GM19240 (cell line): ENCODE results near the gene SLC35F6.

Experiments used
- DNase-seq: peaks from one replicate; pipeline ENCODE4 v3.0.0; 2011; ENCODE audit warnings: low spot score; ENCODE audit not compliant: insufficient read length

The SLC35F6 gene

DNA sequence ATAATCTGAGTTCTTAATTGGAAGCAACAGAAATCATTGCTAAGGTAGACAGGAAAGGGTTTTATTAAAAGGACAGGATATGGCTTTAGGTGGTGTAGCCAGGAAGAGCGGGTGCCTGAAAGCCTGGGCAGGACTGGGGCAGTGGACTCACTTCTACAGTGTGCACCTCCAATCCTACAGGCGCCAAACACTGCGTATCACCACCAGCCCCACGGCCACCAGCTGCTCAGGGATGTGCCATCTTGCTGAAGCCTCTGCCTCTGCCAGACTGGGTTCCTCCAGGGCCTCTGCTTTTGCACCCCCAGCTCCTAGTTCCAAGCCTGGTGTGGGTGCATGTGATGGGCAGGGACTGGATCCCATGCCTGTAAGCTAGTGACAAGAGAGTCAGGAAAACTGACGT, 54.2 kb downstream of the SLC35F6 start:
- no peak for DNase-seq

DNA sequence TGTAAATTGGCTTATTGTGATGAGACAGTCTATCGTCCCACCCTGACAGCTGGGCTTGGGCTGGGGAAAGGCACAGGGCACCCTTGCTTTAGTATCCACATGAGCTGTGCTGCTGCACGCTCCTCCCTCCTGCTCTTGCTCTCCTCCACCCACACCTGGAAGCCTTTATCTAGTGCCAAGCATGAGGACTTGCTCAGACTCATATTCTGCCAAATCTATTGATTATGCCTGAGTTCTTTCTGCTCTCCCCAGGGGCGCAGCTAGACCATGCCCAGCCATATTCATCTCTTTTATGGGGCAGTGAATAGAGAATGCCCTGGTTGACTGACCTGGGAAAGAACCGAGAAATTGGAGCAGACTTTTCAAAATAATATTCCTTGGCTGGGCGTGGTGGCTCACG, 54.9 kb downstream of the SLC35F6 start:
- DNase-seq, result no peak

DNA sequence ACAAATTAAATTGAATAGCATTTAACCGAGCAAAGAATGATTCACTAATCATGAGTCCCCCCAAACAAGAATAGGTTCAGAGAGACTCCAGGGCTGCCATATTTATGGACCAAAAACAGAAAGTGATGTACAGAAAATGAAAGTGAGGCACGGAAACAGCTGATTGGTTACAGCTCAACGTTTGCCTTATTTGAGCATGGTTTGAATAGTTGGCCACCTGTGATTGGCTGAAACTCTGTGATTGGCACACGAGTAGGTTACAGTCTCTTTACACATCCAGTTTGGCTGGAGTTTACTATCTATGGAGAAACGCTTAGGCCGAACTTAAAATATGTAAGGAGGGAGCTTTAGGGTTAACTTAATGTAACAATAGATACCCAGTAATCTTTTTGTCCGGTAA, 56.8 kb downstream of the SLC35F6 start:
- DNase-seq, result no peak

DNA sequence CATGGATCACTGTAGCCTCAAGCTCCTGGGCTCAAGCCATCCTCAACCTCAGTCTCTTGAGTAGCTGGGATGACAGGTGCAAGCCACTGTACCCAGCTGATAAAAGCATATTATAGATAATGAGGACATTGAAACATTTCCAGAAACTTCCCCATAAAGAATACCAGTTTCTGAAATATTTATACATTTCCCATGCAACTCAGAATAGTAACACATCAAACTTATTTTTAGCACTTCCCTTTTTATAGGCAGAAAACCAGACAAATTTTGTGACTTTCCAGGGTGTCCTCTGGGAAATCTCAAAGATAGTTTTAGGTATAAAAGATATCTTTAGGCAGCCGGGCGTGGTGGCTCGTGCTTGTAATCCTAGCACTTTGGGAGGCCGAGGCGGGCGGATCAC, 58.8 kb downstream of the SLC35F6 start:
- no peak for DNase-seq
